H1 (cell line): Measurements from ENCODE around the gene UBXN4. TPM values are rescaled to one million over a fixed set of nuclear protein-coding genes. Genes with fewer than 3 reads are reported as not detected.

Experiments used
- ATF2 ChIP-seq: IDR thresholded peaks from 2 replicates; pipeline ENCODE4 v1.6.1; 2012; ENCODE audit warnings: low read length, inconsistent platforms
- HDAC6 ChIP-seq: IDR thresholded peaks from one replicate; pipeline ENCODE4 v1.7.1; 2012; ENCODE audit warnings: low read depth, mild to moderate bottlenecking, inconsistent platforms, low read length, moderate library complexity
- KDM4A ChIP-seq: IDR thresholded peaks from one replicate; pipeline ENCODE4 v1.7.1; 2012; ENCODE audit warnings: low read depth, mild to moderate bottlenecking, moderate library complexity, low read length, inconsistent platforms; ENCODE audit not compliant: severe bottlenecking
- polyA plus RNA-seq, 7 experiments: library from polyadenylated mRNA; depleted of rRNA in 3 of 7; stranded (reverse) in 5 of 7; unstranded in 2 of 7; fragments of >200 nt in 5 of 7; fragments of 200-250 nt in 2 of 7; gene quantifications; 1 replicate in 5 of 7; 2 replicates in 1 of 7; 4 replicates in 1 of 7; pipeline versions ENCODE4 v1.2.1 to v1.2.3, GENCODE V29; 2011 to 2013; ENCODE audit warnings: missing spikeins in 2 of 7, mixed read lengths in 2 of 7
- total RNA-seq: library from RNA; stranded (reverse); fragmentation: NEBNext Ultra II Directional; extraction: Animal tissue kit (Norgen Biotek cat#: 25700); gene quantifications from 2 replicates; pipeline ENCODE4 v1.2.1, GENCODE V29; 2021

UBXN4 gene
- total and polyA plus RNA-seq, 2 of the 8 experiments (the other 6 are each of a cell fraction or from before 2014, with no cell fraction given), result 20.1 to 64.2 TPM

- no peak for TF ChIP-seq KDM4A
- TF ChIP-seq HDAC6, result no peak
- no peak for TF ChIP-seq ATF2
Measured at GRCh38 chr2:135740206-135740605, 1.4 kb upstream of the UBXN4 start (continued).
